Activated T-helper 2 cell treated with anti-CD3 and anti-CD28 coated beads, Interferon-gamma antibody, Interleukin-2, Interleukin-4, amounts not matched to agents 10 μg/mL and 5 μg/mL and 100 μg/mL, durations not matched to agents 14 hours and 24 hours and 36 hours (primary cell): ENCODE measurements around the gene BCKDHA. TPM values are rescaled to one million over a fixed set of nuclear protein-coding genes. Genes with fewer than 3 reads are reported as not detected.

Experiments
- DNase-seq: peaks from one replicate; pipeline ENCODE4 v3.0.0; 2021; ENCODE audit warnings: low spot score
- H3K27ac Mint-ChIP-seq: one replicate; pipeline ENCODE4 v1.8.0; 2021; ENCODE audit warnings: mixed read lengths
- H3K27me3 Mint-ChIP-seq: one replicate; pipeline ENCODE4 v1.8.0; 2021; ENCODE audit warnings: low read depth, mixed read lengths
- H3K36me3 Mint-ChIP-seq: one replicate; pipeline ENCODE4 v1.8.0; 2021; ENCODE audit warnings: low read depth, mixed read lengths
- H3K4me1 Mint-ChIP-seq: one replicate; pipeline ENCODE4 v1.8.0; 2021; ENCODE audit warnings: low read depth, mixed read lengths
- H3K4me3 Mint-ChIP-seq: one replicate; pipeline ENCODE4 v1.8.0; 2021; ENCODE audit warnings: low read depth, mild to moderate bottlenecking, moderate library complexity, mixed read lengths
- H3K9me3 Mint-ChIP-seq: one replicate; pipeline ENCODE4 v1.8.0; 2021; ENCODE audit warnings: mixed read lengths
- intact Hi-C: fragments of 100-400 bp; cut with micrococcal nuclease; formaldehyde crosslinking; loops from one replicate; pipeline ENCODE4 v1.15.1; 2023
- total RNA-seq: library from RNA; stranded (reverse); gene quantifications from 2 replicates; pipeline ENCODE4 v1.2.3, GENCODE V29; 2022

The BCKDHA gene
- total RNA-seq: 18.9 and 20.5 TPM in 2 replicates

GRCh38 chr19:41397086-41398049 is at the start of gene BCKDHA, which contains the start of gene EXOSC5:
TSS of gene BCKDHA (plus strand) at chr19:41397818. CDS start at chr19:41397828, 10 bp downstream.
TSS of gene EXOSC5 (minus strand) at chr19:41397359. CDS start at chr19:41397328, 31 bp downstream.
- Mint-ChIP-seq H3K27me3 (no peaks in the 10 kb centered on the region), H3K4me3 (peak within 1 kb of the TSS; percentile 95), H3K9me3 (no peaks in the 10 kb centered on the region), H3K36me3 (peaks cover 18% of the 10 kb centered on the region), H3K4me1 (peaks cover 26% of the 10 kb centered on the region), H3K27ac (peak within 1 kb of the TSS; percentile 99)
- peak; percentile 99 for DNase-seq
- intact Hi-C loops: loop anchor here (1.0 kb wide), 3 partner anchors 34 to 133 kb away; partner anchors contain the start of genes DMAC2 and HNRNPUL1

GRCh38 chr19:41350735-41351338 is 46.8 kb upstream of the BCKDHA start:
- H3K27me3 Mint-ChIP-seq: no peaks in the 10 kb centered on the region
- H3K27ac Mint-ChIP-seq: peak overlapping the region; percentile 81
- peaks cover 34% of the 10 kb centered on the region for H3K4me1 Mint-ChIP-seq
- intact Hi-C loops: loop anchor here (1.0 to 2.0 kb wide), 2 partner anchors 23 to 40 kb away; partner anchors contain the start of gene CCDC97
- DNase-seq: no peak
- H3K4me3 Mint-ChIP-seq: peak overlapping the region; percentile 100
- peaks cover 63% of the 10 kb centered on the region for H3K36me3 Mint-ChIP-seq
- no peaks in the 10 kb centered on the region for H3K9me3 Mint-ChIP-seq

GRCh38 chr19:41351339-41352245 is 46.0 kb upstream of the BCKDHA start:
- Mint-ChIP-seq H3K4me1 (peaks cover 38% of the 10 kb centered on the region), H3K36me3 (peaks cover 59% of the 10 kb centered on the region)
- intact Hi-C loops: loop anchor here (1.0 to 2.0 kb wide), 3 partner anchors 23 to 88 kb away; partner anchors contain the start of gene CCDC97

GRCh38 chr19:41352279-41352608 is 45.4 kb upstream of the BCKDHA start:
- peak overlapping the region; percentile 100 for H3K4me3 Mint-ChIP-seq
- H3K27me3 Mint-ChIP-seq: no peaks in the 10 kb centered on the region
- no peaks in the 10 kb centered on the region for H3K9me3 Mint-ChIP-seq
- intact Hi-C loops: loop anchor here (1.0 kb wide), 1 partner anchor 89 kb away; no protein-coding TSS in a partner anchor
- peaks cover 43% of the 10 kb centered on the region for H3K4me1 Mint-ChIP-seq
- DNase-seq: no peak
- peaks cover 61% of the 10 kb centered on the region for H3K36me3 Mint-ChIP-seq
- peak overlapping the region; percentile 97 for H3K27ac Mint-ChIP-seq

More at GRCh38 chr19:41351339-41352245, 46.0 kb upstream of the BCKDHA start:
- DNase-seq: peak; percentile 75
- Mint-ChIP-seq H3K27ac (peak overlapping the region; percentile 97), H3K9me3 (no peaks in the 10 kb centered on the region), H3K4me3 (peak overlapping the region; percentile 100), H3K27me3 (no peaks in the 10 kb centered on the region)

- peaks cover 56% of the 10 kb centered on the region for H3K36me3 Mint-ChIP-seq
- H3K9me3 Mint-ChIP-seq: no peaks in the 10 kb centered on the region
- peak overlapping the region; percentile 100 for H3K4me3 Mint-ChIP-seq
- H3K4me1 Mint-ChIP-seq: peaks cover 48% of the 10 kb centered on the region
- peak; percentile 74 for DNase-seq
- intact Hi-C loops: loop anchor here (1.0 kb wide), 1 partner anchor 90 kb away; no protein-coding TSS in a partner anchor
- no peaks in the 10 kb centered on the region for H3K27me3 Mint-ChIP-seq
- peak overlapping the region; percentile 97 for H3K27ac Mint-ChIP-seq
Measured at GRCh38 chr19:41352609-41353465, 44.8 kb upstream of the BCKDHA start.

- H3K36me3 Mint-ChIP-seq: peaks cover 49% of the 10 kb centered on the region
- H3K27ac Mint-ChIP-seq: peak within 1 kb of the TSS; percentile 91
- peaks cover 52% of the 10 kb centered on the region for H3K4me1 Mint-ChIP-seq
- intact Hi-C loops: loop anchor here (1.0 kb wide), 1 partner anchor 10 kb away; no protein-coding TSS in a partner anchor
- H3K27me3 Mint-ChIP-seq: no peaks in the 10 kb centered on the region
- DNase-seq: peak; percentile 90
- peak within 1 kb of the TSS; percentile 100 for H3K4me3 Mint-ChIP-seq
- no peaks in the 10 kb centered on the region for H3K9me3 Mint-ChIP-seq
Measured at GRCh38 chr19:41353466-41354342, 43.9 kb upstream of the BCKDHA start, which contains the start of gene TGFB1. TSS of gene TGFB1 (minus strand) at chr19:41353922. CDS start at chr19:41353044, 878 bp downstream.

GRCh38 chr19:41354343-41354953 is 43.2 kb upstream of the BCKDHA start:
- Mint-ChIP-seq H3K36me3 (peaks cover 41% of the 10 kb centered on the region), H3K27ac (peak overlapping the region; percentile 84), H3K27me3 (no peaks in the 10 kb centered on the region), H3K4me3 (peak overlapping the region; percentile 84), H3K9me3 (no peaks in the 10 kb centered on the region), H3K4me1 (peaks cover 46% of the 10 kb centered on the region)
- no peak for DNase-seq
- intact Hi-C loops: loop anchor here (1.0 kb wide), 1 partner anchor 9 kb away; no protein-coding TSS in a partner anchor

GRCh38 chr19:41355035-41355434 is 42.6 kb upstream of the BCKDHA start:
- H3K36me3 Mint-ChIP-seq: peaks cover 39% of the 10 kb centered on the region
- no peaks in the 10 kb centered on the region for H3K9me3 Mint-ChIP-seq
- intact Hi-C loops: no loop called here
- no peak for DNase-seq
- H3K4me3 Mint-ChIP-seq: peak overlapping the region; percentile 70
- H3K27me3 Mint-ChIP-seq: no peaks in the 10 kb centered on the region
- H3K27ac Mint-ChIP-seq: peak overlapping the region; percentile 81
- peaks cover 40% of the 10 kb centered on the region for H3K4me1 Mint-ChIP-seq

GRCh38 chr19:41355802-41356201 is 41.8 kb upstream of the BCKDHA start:
- Mint-ChIP-seq H3K36me3 (peaks cover 35% of the 10 kb centered on the region), H3K4me1 (peaks cover 36% of the 10 kb centered on the region), H3K27ac (peak overlapping the region; percentile 81), H3K4me3 (peak overlapping the region; percentile 70), H3K9me3 (no peaks in the 10 kb centered on the region), H3K27me3 (no peaks in the 10 kb centered on the region)
- no peak for DNase-seq
- intact Hi-C loops: no loop called here

- peak overlapping the region; percentile 78 for H3K27ac Mint-ChIP-seq
- no peaks in the 10 kb centered on the region for H3K27me3 Mint-ChIP-seq
- intact Hi-C loops: no loop called here
- H3K36me3 Mint-ChIP-seq: peaks cover 26% of the 10 kb centered on the region
- no peaks in the 10 kb centered on the region for H3K9me3 Mint-ChIP-seq
- H3K4me1 Mint-ChIP-seq: peaks cover 35% of the 10 kb centered on the region
- peak overlapping the region; percentile 47 for H3K4me3 Mint-ChIP-seq
- DNase-seq: no peak
Measured at GRCh38 chr19:41356984-41357739, 40.5 kb upstream of the BCKDHA start.
